Ramos (cell line): ENCODE results near the gene CACNA2D4.

Source experiments
- in situ Hi-C: fragments of 300-500 bp; cut with MboI; formaldehyde crosslinking; loops from one replicate; pipeline ENCODE4 v1.14.3; 2022; ENCODE audit warnings: low sequenced_read_pairs; ENCODE audit not compliant: unreplicated experiment

Gene CACNA2D4

GRCh38 chr12:1761857-1762256 lies 156.6 kb downstream of the CACNA2D4 start:
- in situ Hi-C loops: no loop called here

GRCh38 chr12:1760566-1761382 lies 157.7 kb downstream of the CACNA2D4 start:
- in situ Hi-C loops: no loop called here

DNA sequence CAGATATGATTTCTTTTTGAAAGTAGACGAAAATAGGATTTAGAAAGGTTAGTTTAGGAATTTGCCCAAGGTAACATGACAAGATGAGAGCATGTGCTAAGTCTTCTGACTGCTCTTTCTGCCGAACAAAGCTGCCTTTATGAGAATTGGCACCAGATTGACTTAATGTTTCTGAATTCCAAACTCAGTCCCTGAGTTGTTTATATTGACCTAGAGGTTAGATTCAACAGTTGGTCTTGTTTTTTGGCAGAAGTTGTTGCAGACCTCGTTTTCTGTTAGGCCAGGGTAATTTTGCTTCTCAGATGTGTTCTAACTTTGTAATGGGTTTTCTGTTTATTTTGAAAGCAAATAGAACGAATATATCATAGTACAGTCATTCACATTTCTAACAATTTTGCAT lies 159.6 kb downstream of the CACNA2D4 start:
- in situ Hi-C loops: no loop called here

GRCh38 chr12:1758376-1758775 lies 160.1 kb downstream of the CACNA2D4 start:
- in situ Hi-C loops: no loop called here

GRCh38 chr12:1750300-1750699 lies 168.2 kb downstream of the CACNA2D4 start:
- in situ Hi-C loops: no loop called here

DNA sequence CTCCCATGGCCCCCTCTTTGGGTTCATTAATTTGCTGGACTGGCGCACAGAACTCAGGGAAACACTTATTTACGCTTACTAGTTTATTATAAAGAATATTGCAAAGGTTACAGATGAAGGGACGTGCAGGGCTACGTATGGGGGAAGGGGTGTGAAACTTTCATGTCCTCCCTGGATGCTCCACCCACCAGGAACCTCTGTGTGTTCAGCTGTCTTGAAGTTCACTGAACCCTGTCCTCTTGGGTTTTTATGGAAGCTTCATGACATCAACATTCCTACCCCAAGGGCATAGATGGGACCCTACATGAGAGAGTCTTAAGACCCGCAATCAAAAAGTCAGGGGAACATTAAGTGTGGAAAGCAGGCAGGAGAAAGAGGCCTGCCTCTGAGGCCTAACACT lies 169.4 kb downstream of the CACNA2D4 start:
- in situ Hi-C loops: no loop called here

- in situ Hi-C loops: no loop called here
Measured at GRCh38 chr12:1747609-1748008, 170.8 kb downstream of the CACNA2D4 start.

DNA sequence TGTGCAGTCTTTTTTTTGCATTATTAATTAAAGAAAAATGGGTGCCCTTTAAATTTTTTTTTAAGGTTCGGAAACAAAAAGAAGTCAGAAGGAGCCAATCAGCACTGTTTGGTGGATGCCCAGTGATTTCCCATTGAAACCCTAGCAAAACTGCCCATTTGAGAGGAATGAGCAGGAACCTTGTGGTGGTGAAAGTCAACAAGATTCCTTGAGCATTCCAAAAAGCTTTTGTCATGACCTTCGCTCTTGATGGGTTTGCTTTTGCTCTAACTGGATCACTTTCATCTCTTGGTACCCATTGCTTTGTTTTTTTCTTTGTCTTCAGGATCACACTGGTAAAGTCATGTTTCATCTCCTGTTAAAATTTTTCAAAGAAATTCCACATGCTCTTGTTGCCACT lies 173.5 kb downstream of the CACNA2D4 start:
- in situ Hi-C loops: no loop called here
